ENCODE results near the gene TUBE1.

DNA sequence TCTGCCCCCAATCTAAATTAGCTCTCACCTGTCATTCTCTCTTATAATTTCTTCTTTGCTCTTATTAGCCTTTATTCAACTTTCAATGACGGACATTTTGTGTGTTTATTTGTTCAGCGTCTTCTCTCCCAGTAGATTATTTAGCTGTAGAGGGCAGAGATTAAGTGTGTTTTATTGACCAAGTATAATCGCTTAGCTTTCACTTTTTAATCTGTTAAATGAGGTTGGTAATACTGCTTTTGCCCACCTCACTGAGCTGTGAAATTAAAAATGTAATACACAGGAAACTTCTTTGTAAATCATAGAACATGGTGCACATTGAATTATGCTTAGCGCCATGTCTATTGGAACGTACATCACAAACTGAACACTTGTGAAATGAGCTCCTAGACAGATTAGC is 36.9 kb downstream of the TUBE1 start:
- TF ChIP-seq CTCF (IDR thresholded peaks at IDR 0.05 in 4 of 5, conservative IDR thresholded peaks at IDR 0.05 in 1 of 5) (no peak), POLR2A (IDR thresholded peaks at IDR 0.05) (no peak)
